A673 (cell line): ENCODE measurements around the gene NPY4R2.
"Not testable (repeated sequence)": the region's sequence is repeated elsewhere in the genome, so short reads cannot be mapped to it uniquely, and the experiment has no call there.

Experiments
- EZH2 ChIP-seq: fragments of 200-600 bp; sonication (generic); IDR thresholded peaks from 2 replicates; pipeline ENCODE4 v1.6.1; 2017; ENCODE audit warnings: borderline replicate concordance, low read depth, mild to moderate bottlenecking, mixed read lengths, antibody characterized with exemption, low read length; ENCODE audit not compliant: poor library complexity, severe bottlenecking
- TF ChIP-seq, protein P1 (sequence below): fragments of 300-800, 200-600 bp; sonication (generic); conservative IDR thresholded peaks from 2 replicates; pipeline ENCODE4 v1.5.1; 2017; ENCODE audit warnings: low read depth, mild to moderate bottlenecking, antibody characterized with exemption, low read length, moderate library complexity, mixed read lengths

GRCh38 chr10:47957158-47957557 lies 38.7 kb downstream of the NPY4R2 start:
- TF ChIP-seq EZH2, result not testable (repeated sequence)
- TF ChIP-seq, protein P1, sequence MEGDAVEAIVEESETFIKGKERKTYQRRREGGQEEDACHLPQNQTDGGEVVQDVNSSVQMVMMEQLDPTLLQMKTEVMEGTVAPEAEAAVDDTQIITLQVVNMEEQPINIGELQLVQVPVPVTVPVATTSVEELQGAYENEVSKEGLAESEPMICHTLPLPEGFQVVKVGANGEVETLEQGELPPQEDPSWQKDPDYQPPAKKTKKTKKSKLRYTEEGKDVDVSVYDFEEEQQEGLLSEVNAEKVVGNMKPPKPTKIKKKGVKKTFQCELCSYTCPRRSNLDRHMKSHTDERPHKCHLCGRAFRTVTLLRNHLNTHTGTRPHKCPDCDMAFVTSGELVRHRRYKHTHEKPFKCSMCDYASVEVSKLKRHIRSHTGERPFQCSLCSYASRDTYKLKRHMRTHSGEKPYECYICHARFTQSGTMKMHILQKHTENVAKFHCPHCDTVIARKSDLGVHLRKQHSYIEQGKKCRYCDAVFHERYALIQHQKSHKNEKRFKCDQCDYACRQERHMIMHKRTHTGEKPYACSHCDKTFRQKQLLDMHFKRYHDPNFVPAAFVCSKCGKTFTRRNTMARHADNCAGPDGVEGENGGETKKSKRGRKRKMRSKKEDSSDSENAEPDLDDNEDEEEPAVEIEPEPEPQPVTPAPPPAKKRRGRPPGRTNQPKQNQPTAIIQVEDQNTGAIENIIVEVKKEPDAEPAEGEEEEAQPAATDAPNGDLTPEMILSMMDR, result not testable (repeated sequence)
